ENCODE measurements around the gene PPP1R3E. TPM values are rescaled to one million over a fixed set of nuclear protein-coding genes. Genes with fewer than 3 reads are reported as not detected.

PPP1R3E gene
- total and polyA plus RNA-seq, 2 of the 13 experiments (the other 11 are each of a cell fraction or from before 2014, with no cell fraction given) = 16.5 to 26.5 TPM

DNA sequence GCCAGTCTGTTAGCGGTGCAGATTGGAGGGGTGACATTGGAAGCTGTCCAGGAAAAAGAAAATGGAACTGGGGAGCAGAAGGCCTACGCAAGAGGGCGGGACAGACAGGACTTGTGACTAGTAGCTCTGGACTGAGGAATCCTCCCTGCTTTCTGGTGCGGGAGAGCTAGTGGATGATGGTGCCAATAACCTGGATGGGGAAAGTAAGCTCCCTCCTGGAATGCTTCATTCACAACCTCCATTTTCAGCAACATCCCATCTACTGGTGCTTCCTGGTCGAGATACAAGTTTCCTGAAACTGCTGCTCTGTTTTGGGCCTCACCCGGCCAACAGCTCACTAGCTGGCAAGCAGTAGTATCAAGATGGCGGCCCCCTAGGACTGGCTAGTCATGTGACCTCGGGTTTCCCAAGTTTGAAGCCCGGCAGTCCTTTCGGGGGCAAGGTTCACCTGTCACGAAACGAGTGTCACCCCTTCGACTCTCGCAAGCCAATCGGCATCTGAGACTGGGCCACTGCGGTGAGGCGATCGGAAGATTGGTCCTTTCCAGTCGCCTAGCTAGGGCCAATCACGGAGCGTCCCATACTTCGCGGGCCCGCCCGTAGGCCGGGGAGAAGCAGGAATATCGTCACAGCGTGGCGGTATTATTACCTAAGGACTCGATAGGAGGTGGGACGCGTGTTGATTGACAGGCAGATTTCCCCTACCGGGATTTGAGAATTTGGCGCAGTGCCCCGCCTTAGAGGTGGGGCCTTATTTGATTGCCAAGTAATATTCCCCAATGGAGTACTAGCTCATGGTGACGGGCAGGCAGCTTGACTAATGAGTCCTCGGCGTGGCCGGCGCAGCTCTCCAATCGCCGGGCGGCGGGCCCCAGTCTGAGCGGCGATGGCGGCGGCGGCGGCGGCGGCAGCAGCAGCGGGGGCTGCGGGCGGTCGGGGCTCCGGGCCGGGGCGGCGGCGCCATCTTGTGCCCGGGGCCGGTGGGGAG lies 18.2 kb upstream of the PPP1R3E start, which contains the start of gene PABPN1 (continued):
- TF ChIP-seq, protein P1, sequence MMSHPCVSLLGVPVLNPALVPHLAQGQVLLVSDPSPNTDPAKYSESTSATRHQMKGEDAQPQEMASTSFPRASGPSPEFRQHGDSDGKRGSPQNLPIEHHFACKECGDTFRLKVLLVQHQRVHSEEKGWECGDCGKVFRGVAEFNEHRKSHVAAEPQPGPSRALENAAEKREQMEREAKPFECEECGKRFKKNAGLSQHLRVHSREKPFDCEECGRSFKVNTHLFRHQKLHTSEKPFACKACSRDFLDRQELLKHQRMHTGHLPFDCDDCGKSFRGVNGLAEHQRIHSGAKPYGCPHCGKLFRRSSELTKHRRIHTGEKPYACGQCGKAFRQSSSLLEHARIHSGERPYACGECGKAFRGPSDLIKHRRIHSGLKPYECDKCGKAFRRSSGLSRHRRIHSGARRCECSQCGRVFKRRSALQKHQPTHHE (CRISPR knock-in tag; IDR thresholded peaks at IDR 0.05; ENCODE audit: borderline replicate concordance) = peak; percentile 34; the same call in 1 of the 2 replicates
- TF ChIP-seq TRIM24 (CRISPR knock-in tag; IDR thresholded peaks at IDR 0.05) (no peak), ARID5B (CRISPR knock-in tag; IDR thresholded peaks at IDR 0.05) (peak; percentile 89), ETV6 (CRISPR knock-in tag; conservative IDR thresholded peaks at IDR 0.05) (peak; percentile 79; the same call in 1 of the 2 replicates), NBN (conservative IDR thresholded peaks at IDR 0.05) (no peak), HES4 (CRISPR knock-in tag; IDR thresholded peaks at IDR 0.05; ENCODE audit: borderline replicate concordance) (peak; percentile 48; the same call in 1 of the 2 replicates), ZNF235 (CRISPR knock-in tag; IDR thresholded peaks at IDR 0.05; ENCODE audit: borderline replicate concordance) (peak; percentile 93; the same call in 1 of the 2 replicates), ZNF530 (CRISPR knock-in tag; IDR thresholded peaks at IDR 0.05; ENCODE audit: low read depth) (no peak), ZFP36L1 (CRISPR knock-in tag; IDR thresholded peaks at IDR 0.05) (peak; percentile 98), KAT2B (IDR thresholded peaks at IDR 0.05; ENCODE audit: borderline replicate concordance, low read depth, low read length) (no peak), ZNF75D (CRISPR knock-in tag; IDR thresholded peaks at IDR 0.05; ENCODE audit: borderline replicate concordance) (no peak), AKAP8 (CRISPR knock-in tag; IDR thresholded peaks at IDR 0.05) (peak; percentile 100), ZNF362 (CRISPR knock-in tag; IDR thresholded peaks at IDR 0.05; ENCODE audit: borderline replicate concordance) (peak; percentile 65; the same call in 1 of the 2 replicates), ZNF556 (CRISPR knock-in tag; IDR thresholded peaks at IDR 0.05; ENCODE audit: borderline replicate concordance) (peak; percentile 98), ZNF260 (CRISPR knock-in tag; IDR thresholded peaks at IDR 0.05; ENCODE audit: borderline replicate concordance, low read depth) (peak; percentile 92; the same call in 1 of the 2 replicates), PHF8 (CRISPR knock-in tag; IDR thresholded peaks at IDR 0.05) (peak; percentile 85)
- TF ChIP-seq, protein P2, sequence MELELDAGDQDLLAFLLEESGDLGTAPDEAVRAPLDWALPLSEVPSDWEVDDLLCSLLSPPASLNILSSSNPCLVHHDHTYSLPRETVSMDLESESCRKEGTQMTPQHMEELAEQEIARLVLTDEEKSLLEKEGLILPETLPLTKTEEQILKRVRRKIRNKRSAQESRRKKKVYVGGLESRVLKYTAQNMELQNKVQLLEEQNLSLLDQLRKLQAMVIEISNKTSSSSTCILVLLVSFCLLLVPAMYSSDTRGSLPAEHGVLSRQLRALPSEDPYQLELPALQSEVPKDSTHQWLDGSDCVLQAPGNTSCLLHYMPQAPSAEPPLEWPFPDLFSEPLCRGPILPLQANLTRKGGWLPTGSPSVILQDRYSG (CRISPR knock-in tag; IDR thresholded peaks at IDR 0.05) = peak; percentile 82; the same call in 1 of the 2 replicates
- TF ChIP-seq, protein P3, sequence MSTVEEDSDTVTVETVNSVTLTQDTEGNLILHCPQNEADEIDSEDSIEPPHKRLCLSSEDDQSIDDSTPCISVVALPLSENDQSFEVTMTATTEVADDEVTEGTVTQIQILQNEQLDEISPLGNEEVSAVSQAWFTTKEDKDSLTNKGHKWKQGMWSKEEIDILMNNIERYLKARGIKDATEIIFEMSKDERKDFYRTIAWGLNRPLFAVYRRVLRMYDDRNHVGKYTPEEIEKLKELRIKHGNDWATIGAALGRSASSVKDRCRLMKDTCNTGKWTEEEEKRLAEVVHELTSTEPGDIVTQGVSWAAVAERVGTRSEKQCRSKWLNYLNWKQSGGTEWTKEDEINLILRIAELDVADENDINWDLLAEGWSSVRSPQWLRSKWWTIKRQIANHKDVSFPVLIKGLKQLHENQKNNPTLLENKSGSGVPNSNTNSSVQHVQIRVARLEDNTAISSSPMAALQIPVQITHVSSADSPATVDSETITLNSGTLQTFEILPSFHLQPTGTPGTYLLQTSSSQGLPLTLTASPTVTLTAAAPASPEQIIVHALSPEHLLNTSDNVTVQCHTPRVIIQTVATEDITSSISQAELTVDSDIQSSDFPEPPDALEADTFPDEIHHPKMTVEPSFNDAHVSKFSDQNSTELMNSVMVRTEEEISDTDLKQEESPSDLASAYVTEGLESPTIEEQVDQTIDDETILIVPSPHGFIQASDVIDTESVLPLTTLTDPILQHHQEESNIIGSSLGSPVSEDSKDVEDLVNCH (CRISPR knock-in tag; IDR thresholded peaks at IDR 0.05) = no peak
